ENCODE results near the gene STX7. TPM values are rescaled to one million over a fixed set of nuclear protein-coding genes. Genes with fewer than 3 reads are reported as not detected.

STX7 gene
- total RNA-seq, 1 experiment from 2014 or later, result 41.0 TPM

- no peaks in the 10 kb centered on the region for H3K27me3 Mint-ChIP-seq (ENCODE audit: insufficient read depth, unreplicated experiment)
- Histone ChIP-seq H3K27me3 (replicated peaks; ENCODE audit: control insufficient read depth, insufficient read depth, low read length) (no peaks in the 10 kb centered on the region), H3K4me1 (no peaks in the 10 kb centered on the region), H3K4me3 (ENCODE audit: low read depth, low read length) (no peak overlapping the region), H3K36me3 (ENCODE audit: control insufficient read depth, insufficient read depth, low read length) (no peaks in the 10 kb centered on the region), H3K9me3 (no peaks in the 10 kb centered on the region)
- ChIA-PET POLR2A (interaction anchor here (1.0 kb wide), 1 partner anchor 13 kb away, joined by 3 read pairs; the partner anchor contains the start of gene STX7), CTCF (no interaction called here)
- H3K4me3 Mint-ChIP-seq (ENCODE audit: unreplicated experiment), result no peak overlapping the region
- peaks cover 9% of the 10 kb centered on the region for H3K4me1 Mint-ChIP-seq (ENCODE audit: low read depth, unreplicated experiment)
- H3K36me3 Mint-ChIP-seq (ENCODE audit: insufficient read depth, unreplicated experiment), result peaks cover 45% of the 10 kb centered on the region
- no peaks in the 10 kb centered on the region for H3K9me3 Mint-ChIP-seq (ENCODE audit: unreplicated experiment)
- intact Hi-C loops (cut with micrococcal nuclease; ENCODE audit: unreplicated experiment), result no loop called here
- DNase-seq, result no peak
- no peak overlapping the region for H3K27ac Mint-ChIP-seq (ENCODE audit: unreplicated experiment)
- BruUV-seq (replicated peaks), result no TSS peak
- no peak for TF ChIP-seq CTCF (IDR thresholded peaks at IDR 0.05; ENCODE audit: insufficient read depth in 1 of 2, low read depth in 1 of 2, low read length in 1 of 2, severe bottlenecking in 1 of 2, unreplicated experiment in 1 of 2)
Measured at GRCh38 chr6:132499757-132500156, 13.2 kb downstream of the STX7 start.

GRCh38 chr6:132498638-132499037 is 14.3 kb downstream of the STX7 start:
- Mint-ChIP-seq H3K27ac (ENCODE audit: unreplicated experiment) (no peak overlapping the region), H3K27me3 (ENCODE audit: insufficient read depth, unreplicated experiment) (no peaks in the 10 kb centered on the region), H3K4me1 (ENCODE audit: low read depth, unreplicated experiment) (peaks cover 9% of the 10 kb centered on the region), H3K9me3 (ENCODE audit: unreplicated experiment) (no peaks in the 10 kb centered on the region), H3K4me3 (ENCODE audit: unreplicated experiment) (no peak overlapping the region), H3K36me3 (ENCODE audit: insufficient read depth, unreplicated experiment) (peaks cover 46% of the 10 kb centered on the region)
- no peak overlapping the region for H3K4me3 ChIP-seq (ENCODE audit: low read depth, low read length)
- H3K27me3 ChIP-seq (replicated peaks; ENCODE audit: control insufficient read depth, insufficient read depth, low read length), result no peaks in the 10 kb centered on the region
- no TSS peak for BruUV-seq (replicated peaks)
- no peak for TF ChIP-seq CTCF (IDR thresholded peaks at IDR 0.05; ENCODE audit: insufficient read depth in 1 of 2, low read depth in 1 of 2, low read length in 1 of 2, severe bottlenecking in 1 of 2, unreplicated experiment in 1 of 2)
- no peak for DNase-seq
- intact Hi-C loops (cut with micrococcal nuclease; ENCODE audit: unreplicated experiment), result no loop called here
- no peaks in the 10 kb centered on the region for H3K36me3 ChIP-seq (ENCODE audit: control insufficient read depth, insufficient read depth, low read length)
- H3K4me1 ChIP-seq, result no peaks in the 10 kb centered on the region
- ChIA-PET POLR2A (no interaction called here), CTCF (no interaction called here)
- H3K9me3 ChIP-seq, result no peaks in the 10 kb centered on the region

- no peaks in the 10 kb centered on the region for H3K27me3 Mint-ChIP-seq (ENCODE audit: insufficient read depth, unreplicated experiment)
- no peak overlapping the region for H3K4me3 Mint-ChIP-seq (ENCODE audit: unreplicated experiment)
- H3K4me1 Mint-ChIP-seq (ENCODE audit: low read depth, unreplicated experiment), result peaks cover 9% of the 10 kb centered on the region
- Histone ChIP-seq H3K4me3 (ENCODE audit: low read depth, low read length) (no peak overlapping the region), H3K4me1 (no peaks in the 10 kb centered on the region), H3K27me3 (replicated peaks; ENCODE audit: control insufficient read depth, insufficient read depth, low read length) (no peaks in the 10 kb centered on the region), H3K9me3 (no peaks in the 10 kb centered on the region), H3K36me3 (ENCODE audit: control insufficient read depth, insufficient read depth, low read length) (no peaks in the 10 kb centered on the region)
- POLR2A ChIA-PET, result no interaction called here
- CTCF ChIA-PET, result no interaction called here
- BruUV-seq (replicated peaks), result no TSS peak
- no peaks in the 10 kb centered on the region for H3K9me3 Mint-ChIP-seq (ENCODE audit: unreplicated experiment)
- H3K27ac Mint-ChIP-seq (ENCODE audit: unreplicated experiment), result no peak overlapping the region
- DNase-seq, result no peak
- intact Hi-C loops (cut with micrococcal nuclease; ENCODE audit: unreplicated experiment), result no loop called here
- peaks cover 33% of the 10 kb centered on the region for H3K36me3 Mint-ChIP-seq (ENCODE audit: insufficient read depth, unreplicated experiment)
- TF ChIP-seq CTCF (IDR thresholded peaks at IDR 0.05; ENCODE audit: insufficient read depth in 1 of 2, low read depth in 1 of 2, low read length in 1 of 2, severe bottlenecking in 1 of 2, unreplicated experiment in 1 of 2), result no peak
Measured at GRCh38 chr6:132496519-132497180, 16.3 kb downstream of the STX7 start.
